Neural cell (in vitro differentiated cells): ENCODE measurements around the gene RAC2. TPM values are rescaled to one million over a fixed set of nuclear protein-coding genes. Genes with fewer than 3 reads are reported as not detected.

Experiments
- H2AFZ ChIP-seq: fragments of 200-600, 300-800 bp; sonication (generic), shearing (Covaris generic); 2 replicates; pipeline ENCODE4 v1.6.0; 2014; ENCODE audit warnings: low read depth, mild to moderate bottlenecking, antibody characterized with exemption, low read length, moderate library complexity
- H3F3A ChIP-seq: fragments of 200-600 bp; shearing (Covaris generic); 2 replicates; pipeline ENCODE4 v1.6.1; 2016; ENCODE audit warnings: mild to moderate bottlenecking, moderate library complexity, mixed read lengths, antibody characterized with exemption, low read length; ENCODE audit not compliant: insufficient read depth, poor library complexity, severe bottlenecking
- H3K27ac ChIP-seq: fragments of 200-600, 300-800 bp; sonication (generic), shearing (Covaris generic); 2 replicates; pipeline ENCODE4 v1.5.1; 2014; ENCODE audit warnings: mild to moderate bottlenecking, low read length, moderate library complexity
- H3K27me3 ChIP-seq: fragments of 300-800, 200-600 bp; sonication (generic), shearing (Covaris generic); 2 replicates; pipeline ENCODE4 v1.6.0; 2014; ENCODE audit warnings: mild to moderate bottlenecking, low read depth, low read length, moderate library complexity; ENCODE audit not compliant: insufficient read depth
- H3K36me3 ChIP-seq: fragments of 300-800, 200-600 bp; sonication (generic), shearing (Covaris generic); 2 replicates; pipeline ENCODE4 v1.5.1; 2014; ENCODE audit warnings: mild to moderate bottlenecking, antibody characterized with exemption, low read length, moderate library complexity; ENCODE audit not compliant: insufficient read depth
- H3K4me2 ChIP-seq: fragments of 300-800, 200-600 bp; sonication (generic), shearing (Covaris generic); 2 replicates; pipeline ENCODE4 v1.6.0; 2014; ENCODE audit warnings: mild to moderate bottlenecking, low read length
- H3K4me3 ChIP-seq: fragments of 300-800, 200-600 bp; sonication (generic), shearing (Covaris generic); 2 replicates; pipeline ENCODE4 v1.5.1; 2014; ENCODE audit warnings: mild to moderate bottlenecking, low read length, moderate library complexity
- H3K79me2 ChIP-seq: fragments of 200-600 bp; shearing (Covaris generic); replicated peaks from 2 replicates; pipeline ENCODE4 v1.6.0; 2014; ENCODE audit warnings: mild to moderate bottlenecking, low read length, moderate library complexity; ENCODE audit not compliant: insufficient read depth
- H3K9ac ChIP-seq: fragments of 300-800, 200-600 bp; sonication (generic), shearing (Covaris generic); 2 replicates; pipeline ENCODE4 v1.6.1; 2016; ENCODE audit warnings: mild to moderate bottlenecking, low read length, mixed read lengths
- H3K9me2 ChIP-seq: fragments of 200-600 bp; shearing (Covaris generic); 2 replicates; pipeline ENCODE4 v1.6.1; 2016; ENCODE audit warnings: mild to moderate bottlenecking, low read length, mixed read lengths; ENCODE audit not compliant: insufficient read depth
- H3K9me3 ChIP-seq: fragments of 200-600, 300-800 bp; sonication (generic), shearing (Covaris generic); 2 replicates; pipeline ENCODE4 v1.6.1; 2016; ENCODE audit warnings: mild to moderate bottlenecking, mixed run types, low read length, moderate library complexity, mixed read lengths
- H4K20me1 ChIP-seq: fragments of 200-600 bp; shearing (Covaris generic); 2 replicates; pipeline ENCODE4 v1.6.1; 2016; ENCODE audit warnings: mild to moderate bottlenecking, mixed run types; ENCODE audit not compliant: insufficient read depth
- EP300 ChIP-seq: fragments of 450-650 bp; conservative IDR thresholded peaks from 2 replicates; pipeline ENCODE4 v1.6.1; 2014; ENCODE audit warnings: antibody characterized with exemption, mild to moderate bottlenecking, moderate library complexity; ENCODE audit not compliant: poor library complexity, severe bottlenecking
- EZH2 ChIP-seq: fragments of 200-600, 300-800 bp; shearing (Covaris generic), sonication (generic); IDR thresholded peaks from 2 replicates; pipeline ENCODE4 v1.6.1; 2014; ENCODE audit warnings: antibody characterized with exemption, low read length, borderline replicate concordance, mild to moderate bottlenecking; ENCODE audit not compliant: insufficient read depth, poor library complexity, severe bottlenecking
- MXI1 ChIP-seq: fragments of 450-650 bp; conservative IDR thresholded peaks from 2 replicates; pipeline ENCODE4 v1.6.1; 2014; ENCODE audit warnings: antibody characterized with exemption, mild to moderate bottlenecking; ENCODE audit not compliant: poor library complexity, severe bottlenecking
- POLR2AphosphoS5 ChIP-seq: IDR thresholded peaks from 2 replicates; pipeline ENCODE4 v1.6.1; 2012
- RAD21 ChIP-seq: fragments of 450-650 bp; conservative IDR thresholded peaks from 2 replicates; pipeline ENCODE4 v1.6.1; 2014; ENCODE audit warnings: antibody characterized with exemption, mild to moderate bottlenecking, moderate library complexity
- SMC3 ChIP-seq: fragments of 450-650 bp; conservative IDR thresholded peaks from 2 replicates; pipeline ENCODE4 v1.6.1; 2014; ENCODE audit warnings: antibody characterized with exemption, mild to moderate bottlenecking, moderate library complexity; ENCODE audit not compliant: poor library complexity
- TAF1 ChIP-seq: IDR thresholded peaks from 2 replicates; pipeline ENCODE4 v1.6.1; 2012; ENCODE audit warnings: low read depth
- polyA plus RNA-seq: library from polyadenylated mRNA; depleted of rRNA; stranded (reverse); fragments of >200 nt; gene quantifications from 2 replicates; pipeline ENCODE4 v1.2.3, GENCODE V29; 2014
- TF ChIP-seq, protein P1 (sequence below): IDR thresholded peaks from 2 replicates; pipeline ENCODE4 v1.6.1; 2012; ENCODE audit warnings: borderline replicate concordance
- TF ChIP-seq, protein P2 (sequence below): fragments of 450-650 bp; IDR thresholded peaks from 2 replicates; pipeline ENCODE4 v1.5.1; 2014; ENCODE audit warnings: antibody characterized with exemption, mild to moderate bottlenecking, moderate library complexity; ENCODE audit not compliant: poor library complexity, severe bottlenecking

The RAC2 gene
- polyA plus RNA-seq, 1 donor from 2014 or later = not detected

DNA sequence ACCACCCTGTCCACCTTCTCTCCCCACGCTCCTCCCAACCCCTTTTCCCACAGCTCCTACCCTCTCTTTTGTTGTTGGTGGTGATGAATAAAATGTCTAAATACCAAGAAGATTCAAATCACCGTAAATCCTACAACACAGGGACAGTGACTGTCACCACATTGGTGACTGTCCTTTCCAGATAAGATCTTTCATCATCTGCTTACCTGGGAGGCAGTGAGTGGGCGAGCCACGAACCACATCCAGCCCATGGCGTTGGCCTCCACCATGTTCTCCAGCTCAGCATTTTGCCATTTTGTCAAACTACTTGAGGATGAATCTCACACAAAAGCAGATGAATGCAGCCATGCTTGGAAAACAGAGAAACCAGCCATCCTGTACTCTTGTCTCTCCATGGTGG is 31.6 kb upstream of the RAC2 start:
- Histone ChIP-seq H2AFZ (no peak overlapping the region), H3F3A (no peaks in the 10 kb centered on the region), H3K36me3 (no peaks in the 10 kb centered on the region), H3K4me2 (no peak overlapping the region), H3K4me3 (no peak overlapping the region), H3K79me2 (no peaks in the 10 kb centered on the region), H3K9me3 (no peaks in the 10 kb centered on the region), H3K27ac (no peak overlapping the region), H3K27me3 (no peaks in the 10 kb centered on the region), H3K9ac (no peak overlapping the region), H3K9me2 (no peaks in the 10 kb centered on the region), H4K20me1 (no peaks in the 10 kb centered on the region)
- no peak for TF ChIP-seq SMC3
- TF ChIP-seq, protein P1, sequence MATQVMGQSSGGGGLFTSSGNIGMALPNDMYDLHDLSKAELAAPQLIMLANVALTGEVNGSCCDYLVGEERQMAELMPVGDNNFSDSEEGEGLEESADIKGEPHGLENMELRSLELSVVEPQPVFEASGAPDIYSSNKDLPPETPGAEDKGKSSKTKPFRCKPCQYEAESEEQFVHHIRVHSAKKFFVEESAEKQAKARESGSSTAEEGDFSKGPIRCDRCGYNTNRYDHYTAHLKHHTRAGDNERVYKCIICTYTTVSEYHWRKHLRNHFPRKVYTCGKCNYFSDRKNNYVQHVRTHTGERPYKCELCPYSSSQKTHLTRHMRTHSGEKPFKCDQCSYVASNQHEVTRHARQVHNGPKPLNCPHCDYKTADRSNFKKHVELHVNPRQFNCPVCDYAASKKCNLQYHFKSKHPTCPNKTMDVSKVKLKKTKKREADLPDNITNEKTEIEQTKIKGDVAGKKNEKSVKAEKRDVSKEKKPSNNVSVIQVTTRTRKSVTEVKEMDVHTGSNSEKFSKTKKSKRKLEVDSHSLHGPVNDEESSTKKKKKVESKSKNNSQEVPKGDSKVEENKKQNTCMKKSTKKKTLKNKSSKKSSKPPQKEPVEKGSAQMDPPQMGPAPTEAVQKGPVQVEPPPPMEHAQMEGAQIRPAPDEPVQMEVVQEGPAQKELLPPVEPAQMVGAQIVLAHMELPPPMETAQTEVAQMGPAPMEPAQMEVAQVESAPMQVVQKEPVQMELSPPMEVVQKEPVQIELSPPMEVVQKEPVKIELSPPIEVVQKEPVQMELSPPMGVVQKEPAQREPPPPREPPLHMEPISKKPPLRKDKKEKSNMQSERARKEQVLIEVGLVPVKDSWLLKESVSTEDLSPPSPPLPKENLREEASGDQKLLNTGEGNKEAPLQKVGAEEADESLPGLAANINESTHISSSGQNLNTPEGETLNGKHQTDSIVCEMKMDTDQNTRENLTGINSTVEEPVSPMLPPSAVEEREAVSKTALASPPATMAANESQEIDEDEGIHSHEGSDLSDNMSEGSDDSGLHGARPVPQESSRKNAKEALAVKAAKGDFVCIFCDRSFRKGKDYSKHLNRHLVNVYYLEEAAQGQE = no peak
- TF ChIP-seq, protein P2, sequence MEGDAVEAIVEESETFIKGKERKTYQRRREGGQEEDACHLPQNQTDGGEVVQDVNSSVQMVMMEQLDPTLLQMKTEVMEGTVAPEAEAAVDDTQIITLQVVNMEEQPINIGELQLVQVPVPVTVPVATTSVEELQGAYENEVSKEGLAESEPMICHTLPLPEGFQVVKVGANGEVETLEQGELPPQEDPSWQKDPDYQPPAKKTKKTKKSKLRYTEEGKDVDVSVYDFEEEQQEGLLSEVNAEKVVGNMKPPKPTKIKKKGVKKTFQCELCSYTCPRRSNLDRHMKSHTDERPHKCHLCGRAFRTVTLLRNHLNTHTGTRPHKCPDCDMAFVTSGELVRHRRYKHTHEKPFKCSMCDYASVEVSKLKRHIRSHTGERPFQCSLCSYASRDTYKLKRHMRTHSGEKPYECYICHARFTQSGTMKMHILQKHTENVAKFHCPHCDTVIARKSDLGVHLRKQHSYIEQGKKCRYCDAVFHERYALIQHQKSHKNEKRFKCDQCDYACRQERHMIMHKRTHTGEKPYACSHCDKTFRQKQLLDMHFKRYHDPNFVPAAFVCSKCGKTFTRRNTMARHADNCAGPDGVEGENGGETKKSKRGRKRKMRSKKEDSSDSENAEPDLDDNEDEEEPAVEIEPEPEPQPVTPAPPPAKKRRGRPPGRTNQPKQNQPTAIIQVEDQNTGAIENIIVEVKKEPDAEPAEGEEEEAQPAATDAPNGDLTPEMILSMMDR = no peak
- no peak for TF ChIP-seq EZH2
- TF ChIP-seq EP300 = no peak
- TF ChIP-seq MXI1 = no peak
- TF ChIP-seq TAF1 = no peak
- TF ChIP-seq RAD21 = no peak
- no peak for TF ChIP-seq POLR2AphosphoS5

DNA sequence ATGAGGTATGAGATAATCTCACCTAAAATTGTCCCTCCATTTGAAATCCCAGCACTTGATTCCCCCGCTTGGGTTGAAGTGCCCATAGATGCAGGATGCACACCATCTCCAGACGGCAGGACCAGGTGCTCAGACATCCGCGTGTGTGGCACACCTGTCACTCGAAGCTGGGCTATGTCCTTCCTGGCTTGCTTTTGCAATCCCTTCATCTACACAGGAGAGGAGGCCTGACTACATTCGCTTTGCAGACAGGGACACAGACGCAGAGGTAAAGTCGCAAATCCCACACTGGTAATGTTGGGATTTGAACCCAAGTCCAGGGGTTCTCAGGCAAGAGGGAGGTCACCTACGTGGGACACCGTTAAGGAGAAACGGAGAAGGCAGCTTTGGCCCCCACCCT is 31.1 kb upstream of the RAC2 start:
- no peaks in the 10 kb centered on the region for H4K20me1 ChIP-seq
- H3F3A ChIP-seq = no peaks in the 10 kb centered on the region
- H3K36me3 ChIP-seq = no peaks in the 10 kb centered on the region
- TF ChIP-seq TAF1 (no peak), EP300 (no peak), SMC3 (no peak), RAD21 (no peak), MXI1 (no peak), POLR2AphosphoS5 (no peak), EZH2 (no peak)
- TF ChIP-seq, protein P1 = no peak
- TF ChIP-seq, protein P2 = no peak
- H3K27me3 ChIP-seq = no peaks in the 10 kb centered on the region
- H3K9me2 ChIP-seq = no peaks in the 10 kb centered on the region
- H3K79me2 ChIP-seq = no peaks in the 10 kb centered on the region
- no peak overlapping the region for H3K4me3 ChIP-seq
- no peak overlapping the region for H3K9ac ChIP-seq
- no peak overlapping the region for H2AFZ ChIP-seq
- no peak overlapping the region for H3K27ac ChIP-seq
- no peaks in the 10 kb centered on the region for H3K9me3 ChIP-seq
- H3K4me2 ChIP-seq = no peak overlapping the region
